IPS DF 6.9 (cell line): ENCODE measurements around the gene F13A1.
"Not testable (repeated sequence)": the region's sequence is repeated elsewhere in the genome, so short reads cannot be mapped to it uniquely, and the experiment has no call there.

Experiments
- DNase-seq: peaks from one replicate; pipeline ENCODE4 v3.0.0-alpha.2; 2013; ENCODE audit warnings: low read depth, low spot score
- H3K27ac ChIP-seq: one replicate; pipeline ENCODE4 v1.5.1; 2013; ENCODE audit warnings: low read length, control low read depth
- H3K27me3 ChIP-seq: 2 replicates; pipeline ENCODE4 v1.6.1; 2013; ENCODE audit warnings: mild to moderate bottlenecking, low read length; ENCODE audit not compliant: control insufficient read depth, insufficient read depth
- H3K36me3 ChIP-seq: 2 replicates; pipeline ENCODE4 v1.6.1; 2013; ENCODE audit warnings: low read length; ENCODE audit not compliant: control insufficient read depth, insufficient read depth
- H3K4me1 ChIP-seq: 2 replicates; pipeline ENCODE4 v1.6.1; 2013; ENCODE audit warnings: low read length; ENCODE audit not compliant: control insufficient read depth, insufficient read depth
- H3K4me3 ChIP-seq: 2 replicates; pipeline ENCODE4 v1.5.1; 2013; ENCODE audit warnings: mild to moderate bottlenecking, low read length
- H3K9me3 ChIP-seq: 2 replicates; pipeline ENCODE4 v1.6.1; 2013; ENCODE audit warnings: low read length, inconsistent platforms; ENCODE audit not compliant: control insufficient read depth, insufficient read depth
- WGBS: extraction: QIAGEN DNeasy Blood & Tissue Kit; methylation state at CpG from one replicate; pipeline ENCODE4 v1.1.7; 2013; ENCODE audit warnings: mixed read lengths, missing lambda C conversion rate; ENCODE audit not compliant: insufficient read length, insufficient coverage; 5-methylcytosine and 5-hydroxymethylcytosine counted together

Gene F13A1

GRCh38 chr6:6317825-6318733 lies 2.4 kb downstream of the F13A1 start:
- no peaks in the 10 kb centered on the region for H3K9me3 ChIP-seq
- whole genome bisulfite sequencing = no CpG with 5 or more reads among the region's 10 CpGs
- H3K4me3 ChIP-seq = no peak overlapping the region
- H3K36me3 ChIP-seq = no peaks in the 10 kb centered on the region
- DNase-seq = no peak
- H3K27ac ChIP-seq = no peak overlapping the region
- H3K27me3 ChIP-seq = peaks cover 2% of the 10 kb centered on the region; the same call in 1 of the 2 replicates
- peaks cover 4% of the 10 kb centered on the region; the same call in 1 of the 2 replicates for H3K4me1 ChIP-seq

DNA sequence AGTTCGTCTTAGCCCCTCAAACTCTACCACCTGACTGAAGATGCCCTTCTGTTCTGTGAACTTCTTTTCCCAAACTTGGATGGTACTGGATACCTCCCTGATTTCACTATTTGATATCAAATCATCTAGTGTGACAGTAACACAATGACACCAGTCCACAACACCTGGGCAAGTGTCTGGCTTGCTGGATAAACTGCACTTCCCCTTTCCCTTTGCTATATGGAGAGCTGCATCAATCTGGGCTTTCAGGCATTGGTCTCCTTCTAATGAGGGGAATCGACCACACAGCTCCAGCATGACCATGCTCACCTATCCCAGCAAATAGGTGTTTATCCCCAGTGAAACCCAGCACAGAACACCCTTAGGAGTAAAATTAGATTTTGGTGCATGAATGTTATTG lies 3.1 kb downstream of the F13A1 start:
- Histone ChIP-seq H3K27me3 (peaks cover 2% of the 10 kb centered on the region; the same call in 1 of the 2 replicates), H3K4me3 (no peak overlapping the region), H3K9me3 (no peaks in the 10 kb centered on the region), H3K36me3 (no peaks in the 10 kb centered on the region), H3K4me1 (peaks cover 4% of the 10 kb centered on the region; the same call in 1 of the 2 replicates), H3K27ac (no peak overlapping the region)
- no peak for DNase-seq
- WGBS = no CpG with 5 or more reads among the region's 2 CpGs

- no peak for DNase-seq
- whole genome bisulfite sequencing = no CpG with 5 or more reads among the region's 6 CpGs
These were observed 4.8 kb downstream of the F13A1 start for GRCh38 chr6:6315660-6316059.

GRCh38 chr6:6314596-6314995 lies 5.9 kb downstream of the F13A1 start:
- no peak for DNase-seq
- peaks cover 1% of the 10 kb centered on the region; the same call in 1 of the 2 replicates for H3K27me3 ChIP-seq
- H3K36me3 ChIP-seq = no peaks in the 10 kb centered on the region
- WGBS = no CpG with 5 or more reads among the region's 1 CpG
- H3K9me3 ChIP-seq = no peaks in the 10 kb centered on the region
- no peak overlapping the region for H3K4me3 ChIP-seq
- peaks cover 1% of the 10 kb centered on the region; the same call in 1 of the 2 replicates for H3K4me1 ChIP-seq
- no peak overlapping the region for H3K27ac ChIP-seq

More at GRCh38 chr6:6315660-6316059, 4.8 kb downstream of the F13A1 start:
- Histone ChIP-seq H3K4me1 (peaks cover 2% of the 10 kb centered on the region; the same call in 1 of the 2 replicates), H3K4me3 (no peak overlapping the region), H3K27ac (no peak overlapping the region), H3K9me3 (no peaks in the 10 kb centered on the region), H3K36me3 (no peaks in the 10 kb centered on the region), H3K27me3 (peaks cover 2% of the 10 kb centered on the region; the same call in 1 of the 2 replicates)

- H3K4me1 ChIP-seq = no peaks in the 10 kb centered on the region
- no peak overlapping the region for H3K27ac ChIP-seq
- H3K36me3 ChIP-seq = no peaks in the 10 kb centered on the region
- no peak for DNase-seq
- H3K27me3 ChIP-seq = no peaks in the 10 kb centered on the region
- no peaks in the 10 kb centered on the region for H3K9me3 ChIP-seq
- no CpG with 5 or more reads among the region's 6 CpGs for WGBS
- H3K4me3 ChIP-seq = no peak overlapping the region
These were observed 7.5 kb downstream of the F13A1 start for GRCh38 chr6:6312901-6313441.

GRCh38 chr6:6305575-6305974 lies 14.9 kb downstream of the F13A1 start:
- no peaks in the 10 kb centered on the region for H3K27me3 ChIP-seq
- no peak for DNase-seq
- WGBS = no CpG with 5 or more reads among the region's 4 CpGs
- no peak overlapping the region for H3K4me3 ChIP-seq
- no peaks in the 10 kb centered on the region for H3K9me3 ChIP-seq
- H3K4me1 ChIP-seq = no peaks in the 10 kb centered on the region
- H3K36me3 ChIP-seq = no peaks in the 10 kb centered on the region
- no peak overlapping the region for H3K27ac ChIP-seq

GRCh38 chr6:6300383-6300782 lies 20.1 kb downstream of the F13A1 start:
- H3K9me3 ChIP-seq, DNase-seq, H3K27ac ChIP-seq, H3K4me3 ChIP-seq, H3K36me3 ChIP-seq, H3K27me3 ChIP-seq, H3K4me1 ChIP-seq: not testable (repeated sequence)
- WGBS = no CpG with 5 or more reads among the region's 19 CpGs

- WGBS = no CpG with 5 or more reads among the region's 3 CpGs
- peaks cover 4% of the 10 kb centered on the region for H3K4me1 ChIP-seq
These were observed 27.1 kb downstream of the F13A1 start for GRCh38 chr6:6293317-6293716.

DNA sequence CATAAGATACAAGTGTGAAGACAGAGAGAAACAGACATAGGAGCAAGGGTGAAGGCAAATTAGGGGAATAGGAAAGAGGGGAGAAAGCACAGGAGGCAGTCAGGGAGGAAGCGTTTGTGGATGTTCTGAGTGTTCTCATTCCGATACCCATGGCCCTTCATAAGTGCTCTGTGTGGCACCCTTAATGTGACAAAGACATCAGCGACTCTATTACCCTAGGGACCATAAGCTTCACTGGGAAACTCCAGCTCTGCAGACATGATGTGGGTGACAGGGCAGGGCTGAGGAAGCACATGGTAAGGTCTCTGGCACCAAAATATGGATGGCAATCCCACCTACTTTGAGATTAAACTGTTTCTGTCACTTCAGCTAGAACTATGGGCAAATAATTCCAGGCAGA lies 33.0 kb downstream of the F13A1 start:
- no CpG with 5 or more reads among the region's 3 CpGs for WGBS
- no peaks in the 10 kb centered on the region for H3K9me3 ChIP-seq
- H3K36me3 ChIP-seq = no peaks in the 10 kb centered on the region
- H3K4me3 ChIP-seq = no peak overlapping the region
- no peaks in the 10 kb centered on the region for H3K27me3 ChIP-seq
- no peak for DNase-seq
- H3K4me1 ChIP-seq = peaks cover 1% of the 10 kb centered on the region; the same call in 1 of the 2 replicates
- H3K27ac ChIP-seq = no peak overlapping the region

More at GRCh38 chr6:6293317-6293716, 27.1 kb downstream of the F13A1 start:
- no peak overlapping the region for H3K4me3 ChIP-seq
- no peaks in the 10 kb centered on the region for H3K36me3 ChIP-seq
- no peaks in the 10 kb centered on the region for H3K27me3 ChIP-seq
- H3K27ac ChIP-seq = no peak overlapping the region
- H3K9me3 ChIP-seq = no peaks in the 10 kb centered on the region
- DNase-seq = peak; percentile 18

DNA sequence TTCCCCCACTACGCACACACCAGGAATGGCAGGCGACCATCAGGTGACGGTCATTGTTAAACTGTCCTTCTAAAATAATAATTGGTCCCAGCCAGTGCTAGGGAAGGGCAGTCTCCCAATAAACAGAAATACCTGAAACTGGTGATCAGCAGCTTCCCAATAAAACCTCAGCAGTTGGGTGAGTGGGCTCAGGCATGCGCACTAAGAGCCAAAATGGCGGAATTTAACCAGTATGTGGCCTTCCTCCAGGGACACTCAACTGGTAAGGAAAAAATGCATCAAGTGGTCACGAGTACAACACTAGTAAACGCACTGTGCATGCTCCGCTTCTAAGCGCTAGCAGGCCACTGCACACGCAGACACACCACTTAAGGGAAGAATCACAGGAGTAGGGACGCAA lies 34.8 kb downstream of the F13A1 start:
- Histone ChIP-seq H3K4me1 (no peaks in the 10 kb centered on the region), H3K27ac (no peak overlapping the region), H3K4me3 (no peak overlapping the region), H3K36me3 (no peaks in the 10 kb centered on the region), H3K27me3 (no peaks in the 10 kb centered on the region), H3K9me3 (no peaks in the 10 kb centered on the region)
- no CpG with 5 or more reads among the region's 11 CpGs for WGBS
- DNase-seq = no peak
